HepG2 (cell line): Measurements from ENCODE around the gene SLC4A11. TPM values are rescaled to one million over a fixed set of nuclear protein-coding genes. Genes with fewer than 3 reads are reported as not detected.

ENCODE experiments used
- ARNT2 ChIP-seq: sonication (generic); formaldehyde crosslinking; IDR thresholded peaks from 2 replicates; pipeline ENCODE4 v1.8.0; 2022; ENCODE audit warnings: mild to moderate bottlenecking, low read depth, missing genetic modification reagents, moderate library complexity
- BORCS8-MEF2B ChIP-seq: sonication (generic); formaldehyde crosslinking; IDR thresholded peaks from 2 replicates; pipeline ENCODE4 v1.8.0; 2022; ENCODE audit warnings: mild to moderate bottlenecking, missing genetic modification reagents
- ELF3 ChIP-seq: IDR thresholded peaks from 2 replicates; pipeline ENCODE4 v1.6.1; 2016; ENCODE audit warnings: missing genetic modification reagents, missing compliant biosample characterization
- FOXJ3 ChIP-seq: sonication (generic); formaldehyde crosslinking; IDR thresholded peaks from 2 replicates; pipeline ENCODE4 v1.4.0; 2020; ENCODE audit warnings: missing genetic modification reagents, mild to moderate bottlenecking, borderline replicate concordance
- GMEB2 ChIP-seq: IDR thresholded peaks from 2 replicates; pipeline ENCODE4 v1.6.1; 2016; ENCODE audit warnings: missing biosample characterization, missing genetic modification reagents, low read depth
- MED13 ChIP-seq: sonication (generic); formaldehyde crosslinking; IDR thresholded peaks from 2 replicates; pipeline ENCODE4 v1.5.0; 2020; ENCODE audit warnings: missing genetic modification reagents
- MEIS2 ChIP-seq: sonication (generic); formaldehyde crosslinking; IDR thresholded peaks from 2 replicates; pipeline ENCODE4 v1.9.0; 2021; ENCODE audit warnings: mild to moderate bottlenecking, missing genetic modification reagents
- NR2F6 ChIP-seq, 2 experiments: IDR thresholded peaks; 2 replicates each; pipeline ENCODE4 v1.6.1; 2016; ENCODE audit warnings: antibody characterized with exemption in 1 of 2, mild to moderate bottlenecking in 1 of 2
- PREB ChIP-seq: sonication (generic); formaldehyde crosslinking; IDR thresholded peaks from 2 replicates; pipeline ENCODE4 v1.4.0; 2020; ENCODE audit warnings: missing genetic modification reagents
- RFX5 ChIP-seq: IDR thresholded peaks from 2 replicates; pipeline ENCODE4 v1.6.1; 2011; ENCODE audit warnings: low read depth, low read length, improper control_type of control experiment
- SNAPC2 ChIP-seq: sonication (generic); formaldehyde crosslinking; IDR thresholded peaks from 2 replicates; pipeline ENCODE4 v1.8.1; 2022; ENCODE audit warnings: mild to moderate bottlenecking, missing genetic modification reagents
- SRSF1 ChIP-seq: fragments of 200-400 bp; formaldehyde crosslinking; optimal IDR thresholded peaks from 2 replicates; pipeline ENCODE3; 2017; ENCODE audit warnings: mild to moderate bottlenecking, low read depth, low read length, moderate library complexity
- SUZ12 ChIP-seq: fragments of 150-350 bp; IDR thresholded peaks from 2 replicates; pipeline ENCODE4 v1.6.1; 2014; ENCODE audit warnings: low read depth, low read length
- ZBTB25 ChIP-seq: IDR thresholded peaks from 2 replicates; pipeline ENCODE4 v1.6.1; 2018; ENCODE audit warnings: missing genetic modification reagents
- ZFAT ChIP-seq: sonication (generic); formaldehyde crosslinking; conservative IDR thresholded peaks from 2 replicates; pipeline ENCODE4 v1.8.1; 2023; ENCODE audit warnings: missing genetic modification reagents, inconsistent platforms
- ZFP36L2 ChIP-seq: sonication (generic); formaldehyde crosslinking; IDR thresholded peaks from 2 replicates; pipeline ENCODE4 v1.4.0; 2020; ENCODE audit warnings: missing genetic modification reagents
- ZNF609 ChIP-seq: sonication (generic); formaldehyde crosslinking; IDR thresholded peaks from 2 replicates; pipeline ENCODE4 v1.4.0; 2020; ENCODE audit warnings: mild to moderate bottlenecking, missing genetic modification reagents, borderline replicate concordance
- ZSCAN22 ChIP-seq: sonication (generic); formaldehyde crosslinking; IDR thresholded peaks from 2 replicates; pipeline ENCODE4 v1.4.0; 2020; ENCODE audit warnings: mild to moderate bottlenecking, missing genetic modification reagents
- ZSCAN29 ChIP-seq: sonication (generic); formaldehyde crosslinking; conservative IDR thresholded peaks from 2 replicates; pipeline ENCODE4 v1.4.0; 2020; ENCODE audit warnings: mild to moderate bottlenecking, missing genetic modification reagents
- polyA plus RNA-seq, 8 experiments: library from polyadenylated mRNA; depleted of rRNA in 3 of 8; stranded (reverse) in 7 of 8; unstranded in 1 of 8; fragments of >200 nt; fragmentation: Illumina TruSeq in 4 of 8; extraction: Trizol in 4 of 8; gene quantifications; 2 replicates each; pipeline versions ENCODE4 v1.2.1 to v1.2.3, GENCODE V29; 2011 to 2016; ENCODE audit warnings: low read depth in 4 of 8, missing spikeins in 1 of 8, mixed read lengths in 1 of 8; ENCODE audit not compliant: insufficient read depth in 1 of 8
- total RNA-seq, 5 experiments: library from RNA; depleted of rRNA; stranded (reverse); fragments of >200 nt; fragmentation: Illumina TruSeq; extraction: Trizol; gene quantifications; 2 replicates each; pipeline ENCODE4 v1.2.3, GENCODE V29; 2016; ENCODE audit warnings: low read depth in 1 of 5

The SLC4A11 gene
- total and polyA plus RNA-seq, 2 of the 13 experiments (the other 11 are each of a cell fraction or from before 2014, with no cell fraction given), result 3.9 to 27.0 TPM

GRCh38 chr20:3239026-3239866 lies at the start of gene SLC4A11 (continued):
- peak; percentile 55 for TF ChIP-seq ELF3 (CRISPR knock-in tag)
- no peak; the same call in 1 of the 2 replicates for TF ChIP-seq MED13 (CRISPR knock-in tag)
- no peak for TF ChIP-seq SUZ12
- no peak for TF ChIP-seq ZBTB25
- TF ChIP-seq ZNF609 (CRISPR knock-in tag), result no peak
- no peak for TF ChIP-seq ZSCAN29
- TF ChIP-seq FOXJ3 (CRISPR knock-in tag), result no peak
- no peak for TF ChIP-seq RFX5
- TF ChIP-seq SRSF1, result peak; percentile 48
- peak; percentile 43; the same call in 1 of the 2 replicates for TF ChIP-seq ZFP36L2 (CRISPR knock-in tag)
- no peak; the same call in 1 of the 2 replicates for TF ChIP-seq ARNT2 (CRISPR knock-in tag)
- TF ChIP-seq SNAPC2 (CRISPR knock-in tag), result peak; percentile 61; the same call in 1 of the 2 replicates
- no peak for TF ChIP-seq ZSCAN22 (CRISPR knock-in tag)
- no peak for TF ChIP-seq ZFAT (CRISPR knock-in tag)
- peak; percentile 6; the same call in 1 of the 2 replicates for TF ChIP-seq MEIS2
- TF ChIP-seq GMEB2 (CRISPR knock-in tag), result no peak
- peak; percentile 58; the same call in 1 of the 2 replicates for TF ChIP-seq NR2F6 (IDR thresholded peaks at IDR 0.05)
- TF ChIP-seq NR2F6 (CRISPR knock-in tag; IDR thresholded peaks at IDR 0.05), result peak; percentile 64
- TF ChIP-seq PREB (CRISPR knock-in tag), result no peak
- no peak for TF ChIP-seq BORCS8-MEF2B (CRISPR knock-in tag)
